Tibial nerve (tissue), 4 donors: ENCODE results near the gene OPCML. TPM values are rescaled to one million over a fixed set of nuclear protein-coding genes. Genes with fewer than 3 reads are reported as not detected.

Experiments used
- DNase-seq, 2 donors: peaks; one replicate each; pipeline ENCODE4 v3.0.0-alpha.2; 2019; ENCODE audit warnings: low spot score in 2 of 2
- H3K27ac ChIP-seq, 4 donors: fragments of 200-600 bp; sonication (generic) in 3 of 4; one replicate each; pipeline ENCODE4 v1.5.1; 2017 to 2019; ENCODE audit warnings: mild to moderate bottlenecking in 1 of 4
- H3K27me3 ChIP-seq, 2 donors: fragments of 200-600 bp; sonication (generic) in 1 of 2; one replicate each; pipeline versions ENCODE4 v1.5.1 to v1.6.0; 2017 to 2019
- H3K36me3 ChIP-seq, 3 donors: fragments of 200-600 bp; sonication (generic); one replicate each; pipeline ENCODE4 v1.5.1; 2018 to 2019
- H3K4me1 ChIP-seq, 4 donors: fragments of 200-600 bp; sonication (generic) in 3 of 4; one replicate each; pipeline ENCODE4 v1.5.1; 2017 to 2019
- H3K4me3 ChIP-seq, 4 donors: fragments of 200-600 bp; sonication (generic) in 3 of 4; one replicate each; pipeline ENCODE4 v1.5.1; 2017 to 2019; ENCODE audit warnings: mild to moderate bottlenecking in 1 of 4, moderate library complexity in 1 of 4
- H3K9me3 ChIP-seq, 4 donors: fragments of 200-600 bp; sonication (generic) in 3 of 4; one replicate each; pipeline ENCODE4 v1.5.1; 2017 to 2019
- CTCF ChIP-seq, 5 experiments: fragments of 200-600 bp in 3 of 5; fragments of 450-650 bp in 2 of 5; sonication (generic) in 3 of 5; IDR thresholded peaks; one replicate each; pipeline ENCODE4 v1.5.1; 2016 to 2019; ENCODE audit warnings: antibody characterized with exemption in 5 of 5, mild to moderate bottlenecking in 3 of 5, moderate library complexity in 2 of 5
- EP300 ChIP-seq, 2 donors: sonication (generic); formaldehyde crosslinking; IDR thresholded peaks; one replicate each; pipeline ENCODE4 v1.6.1; 2017; ENCODE audit warnings: antibody characterized with exemption in 2 of 2, mild to moderate bottlenecking in 1 of 2
- POLR2A ChIP-seq, 2 donors: fragments of 450-650 bp; IDR thresholded peaks; one replicate each; pipeline ENCODE4 v1.6.1; 2017; ENCODE audit warnings: antibody characterized with exemption in 2 of 2, mild to moderate bottlenecking in 2 of 2, moderate library complexity in 2 of 2
- WGBS, 2 donors: methylation state at CpG; one replicate each; pipeline ENCODE4 v1.1.5; 2018; 5-methylcytosine and 5-hydroxymethylcytosine counted together
- total RNA-seq, 4 donors: library from RNA; depleted of rRNA; stranded (reverse); fragments of >200 nt; gene quantifications; one replicate each; pipeline ENCODE4 v1.1.0, GENCODE V29; 2016

The OPCML gene
- total RNA-seq, 4 donors from 2014 or later = 1.0 to 10.8 (median 1.9) TPM

DNA sequence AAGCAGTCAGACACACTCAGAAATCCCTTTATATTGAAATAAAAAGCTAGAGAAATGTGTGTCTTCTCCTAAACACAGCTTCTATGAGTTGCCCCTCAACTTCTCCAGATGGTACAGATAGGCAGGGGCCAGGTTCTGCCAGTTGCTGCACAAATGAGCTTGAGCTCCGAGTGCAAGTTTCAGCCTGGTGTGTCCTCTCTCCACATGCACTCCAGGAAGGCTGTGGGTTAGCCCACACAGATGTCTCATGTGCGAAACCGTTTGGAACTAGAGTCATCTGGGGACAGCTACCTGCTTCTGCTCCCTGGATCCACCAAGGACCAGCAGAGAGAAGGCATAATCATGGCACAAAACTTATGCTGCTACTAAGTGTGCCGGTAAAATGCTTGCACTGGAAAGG is 812.6 kb downstream of the OPCML start:
- Histone ChIP-seq H3K27me3 (no peaks in the 10 kb centered on the region), H3K4me3 (no peak overlapping the region), H3K27ac (no peak overlapping the region), H3K4me1 (no peaks in the 10 kb centered on the region), H3K9me3 (no peaks in the 10 kb centered on the region), H3K36me3 (no peaks in the 10 kb centered on the region)
- TF ChIP-seq POLR2A (IDR thresholded peaks at IDR 0.05) (no peak), EP300 (IDR thresholded peaks at IDR 0.05) (no peak), CTCF (IDR thresholded peaks at IDR 0.05) (no peak)
- DNase-seq = no peak
- WGBS, 2 donors = 83 to 85% methylated on average over 4 of the region's 4 CpGs

DNA sequence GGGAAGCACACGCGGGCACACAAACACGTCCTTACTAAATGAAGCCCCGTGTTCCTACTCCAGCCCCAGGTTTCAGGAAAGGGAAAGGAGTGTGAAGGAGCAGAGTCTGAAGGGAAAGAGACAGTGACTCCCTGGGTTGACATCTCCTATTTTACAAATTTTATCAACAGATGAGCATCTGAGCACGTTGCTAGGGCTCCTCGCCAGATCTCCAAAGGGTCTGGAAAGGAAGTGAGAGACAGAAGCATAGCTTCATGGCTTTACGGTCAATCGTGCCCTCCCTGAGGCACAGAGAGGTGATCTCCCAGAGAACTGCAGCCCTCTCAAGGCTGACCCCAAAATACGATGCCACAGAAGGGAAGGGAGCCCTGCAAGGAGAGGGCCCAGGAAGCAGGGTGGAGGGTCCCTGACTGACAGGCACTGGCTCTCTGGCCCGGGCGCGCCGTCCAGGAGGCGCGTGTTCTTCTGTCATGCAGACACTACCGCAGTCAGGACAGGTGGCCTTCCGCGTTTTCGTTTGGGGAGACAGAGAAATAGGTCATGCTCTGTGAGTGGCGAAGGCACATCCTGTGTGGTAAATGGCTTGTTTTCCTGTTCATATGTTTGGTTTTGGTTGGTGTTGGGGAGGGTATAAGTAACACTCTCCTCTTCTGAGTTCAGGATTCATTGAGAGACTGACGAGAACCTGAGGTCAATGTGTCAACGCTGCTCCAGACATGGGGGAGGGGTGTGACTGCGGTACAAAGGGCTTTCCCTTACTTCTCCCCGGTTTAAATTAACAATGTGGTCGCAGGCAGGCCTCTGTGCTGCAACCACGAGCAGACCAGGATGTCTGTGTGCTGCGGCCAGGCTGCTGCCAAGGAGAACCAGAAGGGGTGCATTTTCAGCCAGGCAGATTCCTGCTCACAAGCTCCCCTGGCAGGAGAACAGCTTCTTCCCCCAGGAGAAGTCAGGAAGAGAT is 813.3 kb downstream of the OPCML start:
- TF ChIP-seq POLR2A (IDR thresholded peaks at IDR 0.05) (no peak), CTCF (IDR thresholded peaks at IDR 0.05) (no peak), EP300 (IDR thresholded peaks at IDR 0.05) (no peak)
- H3K4me3 ChIP-seq = no peak overlapping the region
- H3K36me3 ChIP-seq = no peaks in the 10 kb centered on the region
- H3K4me1 ChIP-seq = no peaks in the 10 kb centered on the region
- H3K27me3 ChIP-seq = no peaks in the 10 kb centered on the region
- 70 to 76% methylated on average over 24 to 27 of the region's 27 CpGs for WGBS, 2 donors
- DNase-seq = no peak
- no peak overlapping the region for H3K27ac ChIP-seq
- no peaks in the 10 kb centered on the region for H3K9me3 ChIP-seq

- TF ChIP-seq EP300 (IDR thresholded peaks at IDR 0.05) (no peak), POLR2A (IDR thresholded peaks at IDR 0.05) (no peak), CTCF (IDR thresholded peaks at IDR 0.05) (no peak)
- Histone ChIP-seq H3K27me3 (no peaks in the 10 kb centered on the region), H3K9me3 (no peaks in the 10 kb centered on the region), H3K4me3 (no peak overlapping the region), H3K36me3 (no peaks in the 10 kb centered on the region), H3K27ac (no peak overlapping the region), H3K4me1 (no peaks in the 10 kb centered on the region)
- WGBS, 2 donors = 88 to 89% methylated on average over 8 of the region's 8 CpGs
- DNase-seq = no peak
These were observed 814.5 kb downstream of the OPCML start for GRCh38 chr11:132717824-132718223.

DNA sequence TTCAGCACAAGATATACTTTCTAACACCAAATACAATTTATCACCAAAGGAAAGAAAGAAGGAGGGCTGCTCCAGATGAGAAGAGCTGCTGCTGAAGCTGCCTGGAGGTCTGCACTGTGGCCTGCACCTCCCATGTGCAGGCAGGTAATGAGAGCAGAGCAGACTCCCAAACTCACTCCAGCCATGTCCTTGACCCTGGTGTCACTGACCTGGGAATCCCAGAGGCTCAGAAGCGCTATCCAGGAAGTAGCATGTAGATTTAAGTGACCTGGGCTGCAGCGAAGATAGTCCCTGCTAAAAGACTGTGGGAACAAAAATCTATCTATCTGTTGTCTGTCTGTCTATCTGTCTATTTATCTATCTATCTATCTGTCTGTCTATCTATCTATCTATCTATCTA is 816.3 kb downstream of the OPCML start:
- Histone ChIP-seq H3K36me3 (no peaks in the 10 kb centered on the region), H3K9me3 (no peaks in the 10 kb centered on the region), H3K27ac (no peak overlapping the region), H3K4me1 (no peaks in the 10 kb centered on the region), H3K27me3 (no peaks in the 10 kb centered on the region), H3K4me3 (no peak overlapping the region)
- DNase-seq = no peak
- TF ChIP-seq EP300 (IDR thresholded peaks at IDR 0.05) = no peak
- no peak for TF ChIP-seq POLR2A (IDR thresholded peaks at IDR 0.05)
- TF ChIP-seq CTCF (IDR thresholded peaks at IDR 0.05) = no peak
- 83 to 92% methylated on average over 2 of the region's 2 CpGs for WGBS, 2 donors

DNA sequence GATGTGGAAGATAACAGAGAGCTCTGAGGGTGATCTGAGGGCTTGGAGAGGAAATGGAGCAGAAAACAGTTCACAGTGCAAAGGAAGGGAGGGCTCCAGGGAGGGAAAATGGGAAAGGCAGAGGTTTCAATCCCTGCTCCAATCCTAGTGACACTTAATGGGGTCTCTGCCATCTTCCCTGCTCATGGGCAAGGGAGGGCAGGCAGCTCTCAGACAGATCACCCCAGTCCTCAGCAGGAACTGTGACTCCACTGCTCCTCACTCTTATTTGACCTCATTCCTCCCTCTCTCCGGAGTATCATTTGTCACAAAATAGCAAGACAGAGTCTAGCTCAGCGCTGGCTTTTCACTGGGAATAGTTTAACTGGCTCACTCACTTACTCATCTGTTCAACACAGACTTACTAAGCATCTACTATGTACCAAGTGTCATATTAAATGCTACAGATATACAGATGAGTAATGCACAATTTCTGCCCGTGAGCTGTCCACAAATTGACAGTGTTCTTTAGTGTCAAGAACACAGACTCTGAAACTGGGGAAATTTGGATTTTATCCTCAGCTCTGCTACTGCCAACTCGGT is 817.4 kb downstream of the OPCML start:
- H3K9me3 ChIP-seq = no peaks in the 10 kb centered on the region
- no peak for DNase-seq
- WGBS, 2 donors = 74 to 77% methylated on average over 4 of the region's 4 CpGs
- TF ChIP-seq EP300 (IDR thresholded peaks at IDR 0.05) (no peak), CTCF (IDR thresholded peaks at IDR 0.05) (no peak)
- no peaks in the 10 kb centered on the region for H3K27me3 ChIP-seq
- H3K36me3 ChIP-seq = no peaks in the 10 kb centered on the region
- H3K27ac ChIP-seq = no peak overlapping the region
- no peak overlapping the region for H3K4me3 ChIP-seq
- H3K4me1 ChIP-seq = no peaks in the 10 kb centered on the region
